ENCODE results near the gene RTCA.

- TF ChIP-seq FOXA1 (IDR thresholded peaks at IDR 0.05), result no peak
- TF ChIP-seq BHLHE40 (IDR thresholded peaks at IDR 0.05; ENCODE audit: borderline replicate concordance), result no peak
- no peak for TF ChIP-seq PKNOX1 (IDR thresholded peaks at IDR 0.05)
- TF ChIP-seq FOXM1 (IDR thresholded peaks at IDR 0.05; ENCODE audit: borderline replicate concordance), result no peak
- no peak for TF ChIP-seq ELF4 (IDR thresholded peaks at IDR 0.05)
- TF ChIP-seq LEF1 (IDR thresholded peaks at IDR 0.05; ENCODE audit: borderline replicate concordance), result no peak
Measured at GRCh38 chr1:100219883-100220282, 46.1 kb upstream of the RTCA start.

Measured in HEK293T (cell line).